Lower leg skin (tissue), 3 donors: ENCODE results near the gene CWC22.
"Not testable (repeated sequence)": the region's sequence is repeated elsewhere in the genome, so short reads cannot be mapped to it uniquely, and the experiment has no call there.

Experiments used
- POLR2A ChIP-seq, 2 donors: fragments of 450-650 bp; IDR thresholded peaks; one replicate each; pipeline ENCODE4 v1.6.1; 2016 to 2017; ENCODE audit warnings: antibody characterized with exemption in 2 of 2, mild to moderate bottlenecking in 1 of 2, moderate library complexity in 1 of 2
- TF ChIP-seq, protein P1 (sequence below), 3 donors: fragments of 450-650 bp; IDR thresholded peaks; one replicate each; pipeline ENCODE4 v1.5.1; 2016; ENCODE audit warnings: antibody characterized with exemption in 3 of 3, mild to moderate bottlenecking in 3 of 3, moderate library complexity in 2 of 3

DNA sequence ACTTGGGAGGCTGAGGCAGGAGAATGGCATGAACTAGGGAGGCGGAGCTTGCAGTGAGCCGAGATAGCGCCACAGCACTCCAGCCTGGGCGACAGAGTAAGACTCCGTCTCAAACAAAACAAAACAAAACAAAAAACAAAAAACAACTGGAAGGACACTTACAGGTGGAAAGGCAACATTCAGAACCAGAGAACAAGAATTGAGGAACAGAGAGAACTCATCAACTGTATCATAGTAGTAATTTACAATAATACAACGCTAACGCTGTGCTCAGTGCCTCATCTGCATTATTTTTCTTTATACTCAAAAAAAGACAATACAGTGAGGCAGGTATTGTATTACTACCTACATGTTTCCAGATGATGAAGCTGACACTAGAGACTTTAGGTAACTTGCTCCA, 1.6 kb downstream of the CWC22 start:
- TF ChIP-seq, protein P1, sequence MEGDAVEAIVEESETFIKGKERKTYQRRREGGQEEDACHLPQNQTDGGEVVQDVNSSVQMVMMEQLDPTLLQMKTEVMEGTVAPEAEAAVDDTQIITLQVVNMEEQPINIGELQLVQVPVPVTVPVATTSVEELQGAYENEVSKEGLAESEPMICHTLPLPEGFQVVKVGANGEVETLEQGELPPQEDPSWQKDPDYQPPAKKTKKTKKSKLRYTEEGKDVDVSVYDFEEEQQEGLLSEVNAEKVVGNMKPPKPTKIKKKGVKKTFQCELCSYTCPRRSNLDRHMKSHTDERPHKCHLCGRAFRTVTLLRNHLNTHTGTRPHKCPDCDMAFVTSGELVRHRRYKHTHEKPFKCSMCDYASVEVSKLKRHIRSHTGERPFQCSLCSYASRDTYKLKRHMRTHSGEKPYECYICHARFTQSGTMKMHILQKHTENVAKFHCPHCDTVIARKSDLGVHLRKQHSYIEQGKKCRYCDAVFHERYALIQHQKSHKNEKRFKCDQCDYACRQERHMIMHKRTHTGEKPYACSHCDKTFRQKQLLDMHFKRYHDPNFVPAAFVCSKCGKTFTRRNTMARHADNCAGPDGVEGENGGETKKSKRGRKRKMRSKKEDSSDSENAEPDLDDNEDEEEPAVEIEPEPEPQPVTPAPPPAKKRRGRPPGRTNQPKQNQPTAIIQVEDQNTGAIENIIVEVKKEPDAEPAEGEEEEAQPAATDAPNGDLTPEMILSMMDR (IDR thresholded peaks at IDR 0.05): not testable (repeated sequence)
- TF ChIP-seq POLR2A (IDR thresholded peaks at IDR 0.05): not testable (repeated sequence)
